GM19351 (cell line): ENCODE data around the gene WDFY2.
"Not testable (repeated sequence)": the region's sequence is repeated elsewhere in the genome, so short reads cannot be mapped to it uniquely, and the experiment has no call there.

Experiments used
- ATAC-seq: cut with Tn5 transposase; IDR thresholded peaks from one replicate; pipeline ENCODE4 v1.9.1; 2021; ENCODE audit warnings: mild to moderate bottlenecking, moderate library complexity; ENCODE audit not compliant: unreplicated experiment

WDFY2 gene

GRCh38 chr13:51583875-51584730 is at the start of gene WDFY2:
TSS of gene WDFY2 (plus strand) at chr13:51584462. CDS start at chr13:51584688, 226 bp downstream.
- peak; percentile 72 for ATAC-seq

GRCh38 chr13:51538591-51539179 is 45.6 kb upstream of the WDFY2 start:
- no peak for ATAC-seq

- ATAC-seq: no peak
Measured at GRCh38 chr13:51539887-51540286, 44.4 kb upstream of the WDFY2 start.

GRCh38 chr13:51541037-51541436 is 43.2 kb upstream of the WDFY2 start:
- no peak for ATAC-seq

- no peak for ATAC-seq
Measured at GRCh38 chr13:51541809-51542258, 42.4 kb upstream of the WDFY2 start.

GRCh38 chr13:51542346-51543242 is 41.7 kb upstream of the WDFY2 start:
- no peak for ATAC-seq

- ATAC-seq: not testable (repeated sequence)
Measured at GRCh38 chr13:51545446-51545845, 38.8 kb upstream of the WDFY2 start.

GRCh38 chr13:51547425-51548176 is 36.7 kb upstream of the WDFY2 start:
- no peak for ATAC-seq

GRCh38 chr13:51549050-51549449 is 35.2 kb upstream of the WDFY2 start:
- ATAC-seq: peak; percentile 72

- ATAC-seq: no peak
Measured at GRCh38 chr13:51549593-51549992, 34.7 kb upstream of the WDFY2 start.

GRCh38 chr13:51550151-51550550 is 34.1 kb upstream of the WDFY2 start:
- no peak for ATAC-seq

- ATAC-seq: no peak
Measured at GRCh38 chr13:51551416-51551815, 32.8 kb upstream of the WDFY2 start.

GRCh38 chr13:51552027-51552426 is 32.2 kb upstream of the WDFY2 start:
- ATAC-seq: peak; percentile 43

- no peak for ATAC-seq
Measured at GRCh38 chr13:51553531-51553930, 30.7 kb upstream of the WDFY2 start.

- ATAC-seq: no peak
Measured at GRCh38 chr13:51556740-51557139, 27.5 kb upstream of the WDFY2 start.

GRCh38 chr13:51557438-51557837 is 26.8 kb upstream of the WDFY2 start:
- ATAC-seq: no peak

GRCh38 chr13:51557875-51558612 is 26.2 kb upstream of the WDFY2 start:
- no peak for ATAC-seq

- ATAC-seq: no peak
Measured at GRCh38 chr13:51559946-51560735, 24.1 kb upstream of the WDFY2 start.
